Stimulated activated CD4-positive, alpha-beta T cell treated with anti-CD3 and anti-CD28 coated beads, Interleukin-4, amount 100 ng/mL, for 24 hours (primary cell): ENCODE data around the gene ITPA.

Experiments
- DNase-seq: peaks from one replicate; pipeline ENCODE4 v3.0.0-alpha.2; 2020

ITPA gene

GRCh38 chr20:3247638-3248037 lies 38.3 kb downstream of the ITPA start:
- no peak for DNase-seq

- DNase-seq = no peak
Observed at GRCh38 chr20:3248167-3248992, 39.1 kb downstream of the ITPA start.

DNA sequence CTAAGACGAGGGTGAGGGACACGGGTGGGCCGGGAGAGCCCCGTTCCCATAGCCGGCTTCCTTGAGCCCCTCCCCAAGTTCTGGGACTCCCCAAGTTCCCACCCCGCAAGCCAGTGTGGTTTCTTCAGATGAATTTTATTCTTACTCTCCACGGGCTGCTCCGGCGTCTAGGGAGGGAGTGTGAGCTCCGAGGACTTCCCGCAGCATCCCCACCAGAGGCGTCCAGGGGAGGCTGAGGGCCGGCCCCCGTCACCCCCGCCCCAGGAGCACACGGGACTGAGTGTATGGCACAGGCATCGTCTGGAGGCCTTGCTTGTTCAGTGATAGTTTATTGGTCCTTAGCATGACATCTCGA lies 39.7 kb downstream of the ITPA start:
- DNase-seq = no peak

DNA sequence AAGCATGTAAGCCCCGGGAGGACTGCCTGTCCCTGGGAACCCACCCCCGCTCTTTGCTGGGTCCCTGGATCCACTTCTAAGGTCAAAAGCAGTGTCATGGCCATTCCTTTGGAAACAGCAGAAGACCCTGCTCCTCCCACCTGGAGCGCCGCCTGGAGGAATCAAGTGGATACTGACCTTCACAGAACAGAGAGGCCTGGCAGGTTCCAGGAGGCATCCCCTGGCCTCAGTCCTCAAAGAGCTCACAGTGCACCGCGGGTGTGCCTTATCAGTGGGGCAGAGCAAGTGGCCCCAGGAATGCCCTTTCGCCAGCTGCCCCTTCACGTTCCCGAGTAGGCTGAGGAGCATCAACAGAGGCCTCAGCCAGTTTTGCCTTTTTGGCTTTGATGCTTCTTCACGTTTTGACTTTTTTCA lies 40.8 kb downstream of the ITPA start:
- no peak for DNase-seq

GRCh38 chr20:3251806-3252205 lies 42.5 kb downstream of the ITPA start:
- no peak for DNase-seq

- DNase-seq = no peak
Observed at GRCh38 chr20:3255728-3256127, 46.4 kb downstream of the ITPA start.

- no peak for DNase-seq
Observed at GRCh38 chr20:3258429-3258828, 49.1 kb downstream of the ITPA start.

DNA sequence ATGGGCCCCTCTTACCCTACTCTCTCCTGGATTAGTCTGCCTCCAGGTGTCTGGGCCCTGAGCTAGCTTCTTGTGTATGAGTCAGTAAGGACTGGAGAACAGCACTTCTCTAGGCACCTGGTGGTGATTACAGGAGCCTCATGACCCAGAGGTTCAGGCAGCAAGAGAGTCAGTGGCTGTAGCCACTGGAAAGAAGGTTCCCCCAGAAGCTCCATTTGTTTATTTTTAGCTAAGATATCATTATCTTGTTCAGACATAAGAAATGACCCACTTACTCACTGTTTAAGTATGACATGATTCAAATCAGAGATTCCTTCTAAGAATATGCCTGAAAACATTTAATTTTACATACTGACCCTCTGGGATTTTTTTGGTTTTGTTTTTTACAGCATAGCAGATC lies 53.3 kb downstream of the ITPA start:
- no peak for DNase-seq

DNA sequence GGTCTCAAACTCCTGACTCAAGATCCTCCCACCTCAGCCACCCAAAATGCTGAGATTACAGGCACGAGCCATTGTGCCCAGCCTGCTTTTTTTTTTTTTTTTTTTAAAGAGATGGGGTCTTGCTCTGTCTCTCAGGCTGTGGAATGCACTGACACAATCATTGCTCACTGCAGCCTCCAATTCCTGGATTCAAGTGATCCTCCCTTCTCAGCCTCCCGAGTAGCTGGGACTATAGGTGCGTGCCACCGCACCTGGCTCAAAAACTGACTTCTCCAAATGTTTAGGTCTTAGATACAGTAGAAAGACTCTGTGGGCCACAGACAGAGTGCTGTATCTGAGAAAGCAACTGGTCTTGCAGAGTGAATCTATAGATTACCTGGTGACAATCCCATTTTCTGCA lies 60.8 kb downstream of the ITPA start:
- DNase-seq = no peak

DNA sequence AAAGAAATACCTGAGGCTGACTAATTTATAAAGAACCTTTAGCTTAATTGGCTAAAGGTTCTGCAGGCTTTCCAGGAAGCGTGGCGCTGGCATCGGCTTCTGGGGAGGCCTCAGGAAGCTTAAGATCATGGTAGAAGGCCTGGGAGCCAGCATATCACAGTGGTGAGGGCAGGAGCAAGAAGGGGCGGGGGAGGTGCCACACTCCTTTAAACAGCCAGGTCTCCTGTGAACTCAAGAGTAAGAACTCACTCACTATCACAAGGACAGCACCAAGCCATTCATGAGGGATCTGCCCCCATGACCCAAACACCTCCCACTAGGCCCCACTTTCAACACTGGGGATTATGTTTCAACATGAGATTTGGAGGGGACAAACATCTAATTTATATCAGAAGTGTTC lies 64.1 kb downstream of the ITPA start:
- DNase-seq = no peak
